UCSD-AML1 (cell line): Measurements from ENCODE around the gene SH2D3A.

Experiments
- DNase-seq: peaks from one replicate; lab custom pipeline; 2025; ENCODE audit not compliant: unreplicated experiment; lab: John Stamatoyannopoulos, UW

Gene SH2D3A

DNA sequence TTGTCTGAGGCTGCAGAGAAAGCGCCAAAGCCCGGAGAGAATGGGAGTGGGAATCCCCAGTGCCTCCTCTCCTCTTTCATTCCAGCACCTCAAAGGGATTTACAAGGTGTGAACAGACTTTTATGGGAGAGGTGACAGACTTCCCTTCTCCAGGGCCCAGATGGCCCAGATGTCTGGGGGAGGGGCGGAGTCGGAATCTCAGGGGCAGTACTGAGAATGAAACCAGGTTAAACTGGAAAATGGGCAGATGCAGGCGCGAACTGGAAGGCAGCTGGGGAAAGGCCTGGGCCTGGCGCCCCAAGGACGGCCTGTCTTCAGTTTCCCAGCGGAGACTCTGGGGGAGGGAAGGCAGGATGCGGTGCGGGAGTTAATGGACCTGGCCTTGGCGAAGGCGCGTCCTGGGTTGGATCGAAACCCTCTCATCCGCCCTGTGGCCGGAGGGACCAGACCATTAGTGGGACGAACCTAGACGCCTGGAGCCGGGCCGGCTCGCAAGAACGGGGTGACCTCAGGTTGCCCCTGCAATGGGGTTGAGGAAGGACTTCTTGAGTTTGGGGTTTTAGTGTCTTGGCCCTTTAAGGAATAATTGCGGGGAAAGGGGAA, 28.3 kb downstream of the SH2D3A start:
- DNase-seq, result no peak

DNA sequence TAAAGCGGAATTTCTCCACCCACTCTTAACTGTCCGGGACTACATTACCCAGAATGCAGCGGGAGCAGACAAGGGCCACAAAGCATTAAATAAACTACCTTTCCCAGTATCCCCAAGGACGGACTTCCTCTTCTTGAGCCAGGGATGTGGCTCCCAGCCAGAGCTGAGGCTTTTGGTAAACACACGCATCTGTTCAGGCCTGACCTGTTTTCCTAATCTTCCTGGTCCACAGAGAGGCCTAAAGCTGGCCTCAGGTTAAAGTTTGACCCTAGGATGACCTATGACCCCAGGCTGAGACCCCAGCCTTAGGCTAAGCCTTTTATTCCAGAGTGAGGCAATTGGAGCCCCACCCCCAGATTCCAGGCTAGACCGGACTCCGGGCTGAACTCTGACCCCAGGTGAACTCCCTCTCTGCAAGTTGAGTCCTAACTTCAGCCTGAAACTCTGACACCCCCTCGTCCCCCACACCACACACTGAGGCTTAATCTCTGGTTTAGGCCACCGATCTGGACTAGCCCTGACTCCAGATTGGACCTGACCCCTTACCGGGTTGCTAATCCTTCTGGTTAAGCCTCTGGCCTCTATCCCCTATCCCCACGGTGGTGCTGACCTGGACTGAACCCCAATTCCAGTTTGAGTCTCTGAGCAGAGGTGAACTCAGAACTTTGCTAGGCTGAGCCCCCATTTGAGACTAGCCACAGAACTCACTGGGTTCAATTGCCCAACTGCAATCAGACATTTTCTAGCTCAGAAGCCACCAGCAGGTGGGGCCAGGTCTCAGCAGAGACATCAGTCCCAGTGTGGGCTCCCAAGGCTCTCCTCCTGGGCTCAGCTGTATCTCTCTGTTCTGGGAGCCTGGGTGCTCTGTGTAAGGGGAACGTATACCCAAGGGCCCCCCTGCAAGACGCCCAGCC, 29.1 kb downstream of the SH2D3A start:
- DNase-seq, result peak; percentile 81

DNA sequence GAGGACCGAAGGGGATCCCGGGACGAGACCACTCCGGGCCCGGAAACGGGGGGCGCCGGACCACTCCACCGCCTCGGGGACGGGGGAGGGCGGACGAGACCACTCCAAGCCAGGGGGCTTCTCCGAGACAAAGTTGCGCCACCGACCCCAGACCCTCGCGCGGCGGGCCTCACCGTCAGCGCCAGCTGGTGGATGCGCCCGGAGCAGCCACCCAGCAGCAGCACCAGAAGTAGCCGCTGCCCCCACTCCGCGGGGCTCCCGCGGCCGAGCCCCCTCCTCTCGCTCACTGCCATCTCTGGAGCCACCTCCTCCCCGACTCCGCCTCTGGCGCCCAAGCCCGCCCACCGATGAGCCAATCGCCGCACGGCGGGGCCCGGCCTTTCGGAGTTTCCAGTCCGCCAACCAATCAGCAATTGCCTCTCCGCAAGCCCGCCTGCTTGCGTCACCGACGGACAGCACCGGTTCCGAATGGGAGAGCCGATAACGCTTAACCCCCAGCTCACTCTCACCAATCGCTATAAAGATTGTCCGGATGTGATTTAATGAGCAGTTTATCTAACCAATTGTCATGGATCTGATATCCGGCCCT, 29.9 kb downstream of the SH2D3A start, which contains the start of gene GPR108:
GPR108 (minus strand) TSS at position 297 of the 589 bp plus-strand sequence; CDS start at position 293, 4 bp downstream.
- DNase-seq, result peak; percentile 100

DNA sequence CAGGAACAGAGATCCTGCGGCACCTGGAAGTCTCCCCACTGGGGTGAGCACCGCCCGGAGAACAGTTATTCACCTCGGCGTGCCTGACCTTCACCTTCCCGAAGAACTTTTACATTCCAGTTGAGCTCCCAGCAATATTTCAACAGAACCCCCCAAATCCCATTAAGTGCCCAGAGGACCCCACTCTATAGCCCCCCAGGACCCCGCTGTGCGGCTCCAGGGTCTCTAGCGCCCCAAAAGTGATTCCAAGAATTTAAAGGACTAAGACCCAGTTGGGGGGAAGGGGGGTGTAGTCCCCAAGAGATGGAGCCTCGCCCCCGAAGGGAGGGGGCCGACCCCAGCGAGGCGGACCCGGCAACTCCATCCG, 30.3 kb downstream of the SH2D3A start:
- no peak for DNase-seq

DNA sequence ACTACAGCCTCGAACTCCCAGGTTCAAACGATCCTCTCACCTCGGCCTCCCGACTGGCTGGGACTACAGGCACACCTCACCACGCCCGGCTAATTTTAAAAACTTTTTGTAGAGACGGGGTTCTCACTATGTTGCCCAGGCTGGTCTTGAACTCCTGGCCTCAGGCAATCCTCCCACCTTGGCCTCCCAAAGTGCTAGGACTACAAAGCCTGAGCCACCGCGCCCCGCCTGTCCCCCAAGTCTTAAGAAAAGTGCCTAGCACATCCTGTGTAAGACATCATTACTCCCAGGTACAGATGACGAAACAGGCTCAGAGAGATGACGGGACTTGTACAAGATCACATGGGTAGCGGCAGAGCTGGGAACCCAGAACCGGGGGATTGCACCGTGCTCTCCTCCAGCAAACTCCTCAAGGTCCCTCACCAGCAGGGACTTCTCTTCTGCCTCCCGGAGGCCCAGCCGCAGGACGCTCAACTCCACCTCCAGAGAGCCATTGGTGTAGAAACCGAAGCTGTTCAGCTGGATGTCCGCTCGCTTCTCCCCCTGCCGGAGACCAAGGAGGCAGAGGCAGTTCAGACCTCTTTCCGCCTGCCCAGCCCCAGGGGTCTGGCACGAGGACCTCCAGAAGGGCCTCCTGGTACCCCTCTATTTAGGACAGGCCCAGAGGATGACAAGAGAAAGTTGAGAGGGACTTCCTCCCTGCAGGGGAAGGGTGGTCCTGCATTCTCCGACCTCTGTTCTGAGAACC, 30.9 kb downstream of the SH2D3A start:
- DNase-seq, result peak; percentile 84

DNA sequence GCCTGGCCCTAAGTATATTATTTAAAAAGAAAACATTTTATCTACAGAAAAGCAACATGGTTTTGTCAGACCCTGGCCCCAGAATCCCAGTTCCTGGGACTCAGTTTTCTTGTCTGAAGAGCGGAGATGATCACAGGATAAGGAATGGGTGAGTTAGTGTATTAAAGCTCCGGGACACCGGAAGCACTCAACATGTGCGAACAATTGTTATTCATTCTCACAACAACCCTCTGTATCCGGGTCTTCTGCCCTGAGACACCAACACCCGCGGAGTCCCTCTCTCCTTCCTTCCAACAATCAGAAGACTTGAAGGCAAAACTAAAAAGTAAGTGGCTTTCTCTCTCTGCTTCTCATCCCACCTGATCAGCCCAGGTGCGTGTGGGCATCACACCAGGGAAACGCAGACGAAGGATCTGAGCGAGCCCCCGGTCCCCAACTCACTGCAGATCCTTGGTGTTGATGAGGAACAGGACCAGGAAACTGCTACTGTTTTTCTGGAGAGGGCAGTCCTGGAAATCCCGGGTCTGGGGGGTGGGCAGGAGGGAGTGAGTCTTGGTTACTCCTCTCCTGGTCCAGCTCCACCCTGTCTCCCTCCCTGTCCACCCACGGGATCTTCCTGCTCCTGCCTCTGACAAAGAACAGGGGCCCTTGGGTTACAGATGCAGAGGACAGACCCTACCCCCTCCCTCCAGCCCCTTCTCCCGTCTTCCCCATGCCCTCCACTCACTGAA, 31.9 kb downstream of the SH2D3A start:
- no peak for DNase-seq

DNA sequence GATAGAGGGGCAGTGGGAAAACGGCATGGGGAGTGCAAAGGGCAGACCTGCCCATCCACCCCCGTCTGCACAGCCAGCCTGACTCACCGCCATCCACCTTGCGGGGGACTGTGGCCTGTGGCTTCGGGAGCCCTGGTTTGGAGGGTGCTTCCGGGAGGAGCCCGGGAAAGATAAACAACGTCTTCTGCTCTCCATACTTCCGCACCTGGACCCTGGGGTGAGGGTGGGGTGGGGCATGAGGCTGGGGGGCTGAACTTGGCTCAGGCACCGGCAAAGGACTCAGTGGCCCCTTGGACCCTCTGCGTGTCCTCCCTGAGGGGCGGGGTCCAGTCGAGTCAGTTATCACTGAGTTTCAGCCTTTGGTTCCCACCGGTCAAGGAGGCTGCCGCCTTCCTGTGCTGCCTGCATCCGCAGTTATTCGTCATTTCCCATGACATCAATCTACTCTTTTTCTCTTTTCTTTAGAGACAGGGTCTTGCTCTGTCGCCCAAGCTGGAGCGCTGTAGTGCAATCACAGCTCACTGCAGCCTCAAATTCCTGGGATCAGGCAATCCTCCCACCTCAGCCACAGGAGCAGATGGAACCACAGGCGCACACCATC, 33.0 kb downstream of the SH2D3A start:
- no peak for DNase-seq

DNA sequence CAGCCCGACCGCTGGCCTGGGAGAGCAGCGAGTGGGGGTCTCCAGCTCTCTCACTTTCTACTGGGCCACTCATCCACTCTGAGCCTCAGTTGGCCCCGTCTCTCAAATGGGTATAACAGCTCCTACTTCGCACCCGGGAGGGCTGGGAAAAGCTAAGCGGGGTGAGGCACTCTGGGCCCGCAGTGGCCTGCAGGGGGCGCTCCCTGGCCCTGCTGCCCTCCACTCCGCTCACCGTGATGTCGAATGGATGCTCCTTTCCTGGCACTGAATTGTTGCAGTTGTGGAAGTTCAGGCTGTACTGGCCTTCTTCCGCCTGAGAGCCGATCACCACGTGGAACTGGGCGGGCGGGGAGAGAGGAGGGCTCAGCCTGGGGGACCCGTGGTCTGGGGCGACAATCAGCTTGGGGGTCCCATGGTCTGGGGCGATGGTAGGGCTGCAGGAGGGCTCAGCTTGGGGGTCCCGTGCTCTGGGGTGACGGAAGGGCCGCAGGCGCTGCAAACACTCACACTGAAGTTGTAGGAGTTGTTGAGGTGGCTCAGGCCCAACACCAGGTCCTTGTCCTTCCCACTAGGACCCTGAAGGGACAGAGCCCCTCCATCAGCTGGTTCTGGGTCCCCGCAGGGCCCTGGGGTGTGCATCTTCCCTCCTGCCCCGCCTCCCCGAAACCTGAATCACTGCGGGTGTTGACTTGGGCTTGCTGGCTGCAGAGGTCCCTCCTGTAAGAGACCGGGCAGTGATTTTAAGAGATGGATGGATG, 33.7 kb downstream of the SH2D3A start:
- no peak for DNase-seq

DNA sequence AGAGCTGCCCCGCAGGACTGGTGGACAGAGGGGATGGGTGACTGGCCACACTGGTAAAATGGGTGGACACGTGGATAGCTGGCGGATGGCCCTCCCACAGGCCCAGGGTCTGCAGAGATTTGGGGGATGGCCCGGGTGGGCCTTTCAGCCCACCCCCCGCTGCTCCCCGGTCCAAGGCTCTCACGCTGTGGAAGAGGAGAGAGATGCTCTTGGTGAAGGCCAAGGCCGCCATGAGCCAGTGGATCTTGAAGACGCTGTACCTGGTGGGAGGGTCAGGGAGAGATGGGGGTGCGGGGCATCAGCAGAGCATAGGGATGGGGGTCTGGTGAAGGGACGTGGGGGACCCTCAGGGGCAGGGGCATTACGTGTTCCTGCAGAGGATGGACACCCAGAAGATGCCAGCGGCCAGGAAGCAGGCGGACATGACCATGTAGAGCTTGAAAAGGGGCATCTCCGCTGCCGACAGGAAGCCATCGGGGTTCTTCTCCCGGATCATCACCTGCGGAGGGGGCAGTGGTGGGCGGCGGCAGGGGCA, 34.4 kb downstream of the SH2D3A start:
- no peak for DNase-seq

DNA sequence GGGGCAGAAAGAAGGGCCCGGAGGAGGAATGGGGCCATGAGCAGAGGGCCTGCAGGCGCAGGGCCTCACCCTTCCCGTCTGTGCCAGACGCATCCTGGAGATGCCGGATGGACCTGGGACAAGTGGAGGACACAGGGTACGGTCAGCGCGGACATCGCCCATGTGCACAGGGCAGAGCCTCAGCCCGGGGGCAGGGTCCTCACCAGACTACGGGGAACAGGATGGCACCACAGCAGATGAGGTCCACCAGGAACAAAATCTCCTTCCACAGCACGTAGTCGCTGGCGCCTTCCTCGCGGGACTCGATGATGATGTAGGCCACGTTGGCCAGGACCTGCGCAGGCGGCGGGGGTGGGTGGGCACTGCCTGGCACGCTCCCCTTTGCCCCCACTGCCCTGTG, 35.4 kb downstream of the SH2D3A start:
- DNase-seq, result no peak

DNA sequence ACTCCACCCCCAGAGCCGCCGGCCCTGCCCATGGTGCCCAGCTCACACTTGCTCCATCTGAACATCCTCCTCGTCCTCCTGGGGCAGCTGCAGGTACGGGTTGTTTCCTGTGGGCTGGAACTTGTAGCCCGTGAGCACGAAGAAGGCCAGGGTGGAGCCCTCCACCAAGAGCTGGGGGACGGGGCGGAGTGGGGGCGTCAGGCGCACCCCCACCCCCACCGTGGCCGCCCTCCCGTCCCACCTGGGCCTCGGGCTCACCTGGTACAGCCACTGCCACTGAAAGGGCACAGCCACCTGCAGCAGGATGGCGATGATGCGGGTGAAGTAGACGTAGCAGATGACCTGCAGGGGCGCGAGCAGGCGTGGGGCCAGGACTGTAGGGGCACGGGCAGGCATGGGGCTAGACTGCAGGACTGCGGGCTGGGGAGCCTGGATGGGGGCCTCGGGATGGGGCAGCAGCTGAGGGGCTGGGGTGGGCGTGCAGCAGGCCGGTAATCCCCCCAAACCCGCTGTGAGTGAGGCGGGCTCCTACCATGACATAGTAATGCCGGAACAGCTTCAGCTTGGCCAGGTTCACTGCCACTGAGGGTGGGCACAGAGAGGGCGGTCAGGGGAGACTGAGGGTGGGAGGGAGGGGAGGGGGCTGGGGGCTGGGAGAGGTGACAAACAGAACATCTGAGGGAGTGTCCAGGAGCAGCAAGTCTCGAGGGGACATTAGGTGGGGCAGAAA, 36.1 kb downstream of the SH2D3A start:
- no peak for DNase-seq

DNA sequence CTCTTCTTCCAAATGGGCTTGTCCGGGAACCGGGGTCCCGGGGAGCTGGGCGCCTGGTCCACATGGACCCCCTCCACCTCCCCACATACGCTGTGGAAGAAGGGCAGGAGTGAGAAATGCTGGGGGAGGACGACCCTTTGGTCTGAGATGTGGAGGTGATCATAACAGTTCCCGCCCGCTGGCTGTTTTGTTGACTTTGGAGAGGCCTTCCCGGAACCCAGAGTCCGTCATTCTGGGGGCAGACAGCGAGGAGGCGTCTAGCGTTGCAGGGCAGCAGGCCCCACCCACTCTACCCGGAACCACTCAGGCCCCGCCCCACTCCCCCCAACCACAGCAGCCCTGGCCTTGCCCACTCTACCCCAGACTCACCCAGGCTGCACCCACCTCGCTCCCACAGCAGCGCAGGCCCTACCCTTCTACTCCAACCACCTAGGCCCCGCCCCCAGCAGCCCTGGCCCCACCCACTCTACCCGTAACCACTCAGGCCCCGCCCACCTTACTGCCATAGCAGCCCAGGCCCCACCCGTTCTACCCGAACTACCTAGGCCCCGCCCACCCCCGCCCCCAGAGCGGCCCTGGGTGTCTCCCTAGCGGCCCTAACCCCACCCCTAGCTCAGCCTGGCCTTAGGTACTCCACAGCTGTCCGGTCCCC, 37.0 kb downstream of the SH2D3A start:
- no peak for DNase-seq

DNA sequence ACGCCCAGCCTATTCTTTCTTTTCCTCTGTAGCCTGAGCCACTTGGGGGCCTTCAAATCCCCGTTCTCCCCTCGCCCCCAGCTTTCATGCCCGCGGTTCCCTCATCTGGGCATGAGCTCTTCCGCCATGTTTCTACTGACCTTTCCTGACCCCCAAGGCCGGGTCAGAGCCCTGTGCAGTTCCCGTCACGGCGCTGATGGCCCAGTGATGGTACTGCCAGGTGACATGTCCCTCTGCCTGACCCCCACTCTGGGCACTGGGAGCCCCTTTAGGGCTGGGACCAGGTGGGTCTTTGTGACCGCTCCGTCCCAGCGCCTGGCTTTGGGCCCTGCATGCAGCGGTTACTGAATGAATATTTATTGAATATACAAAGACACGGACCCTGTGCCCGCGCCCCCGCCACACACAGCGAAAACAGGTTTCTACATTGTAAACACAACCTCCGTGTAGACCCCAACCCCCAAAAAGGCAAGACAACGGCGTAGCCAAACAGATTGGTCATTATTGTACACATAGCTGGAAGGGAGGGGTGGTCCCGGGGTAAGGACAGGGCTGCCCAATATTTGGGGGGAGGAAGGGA, 37.6 kb downstream of the SH2D3A start:
- no peak for DNase-seq

DNA sequence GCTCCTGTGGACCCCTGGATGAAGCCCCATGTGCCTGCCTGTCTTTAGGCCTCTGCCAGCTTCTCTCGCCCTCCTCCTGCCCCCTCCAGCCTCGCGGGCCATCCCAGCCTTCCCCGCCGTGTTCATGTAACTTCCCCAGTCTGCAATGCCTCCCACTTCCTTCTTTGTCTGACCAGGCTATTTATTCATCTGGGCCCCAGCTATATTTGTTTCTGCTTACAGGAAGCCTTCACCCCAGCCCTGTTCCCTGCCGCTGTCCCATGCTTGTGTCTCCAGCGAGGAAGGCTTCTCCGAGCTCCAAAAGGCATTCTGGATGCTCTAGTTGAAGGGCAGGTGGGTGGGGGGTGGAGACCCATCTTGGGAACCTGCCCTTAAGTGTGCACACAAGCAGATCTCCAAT, 38.9 kb downstream of the SH2D3A start:
- peak; percentile 73 for DNase-seq

DNA sequence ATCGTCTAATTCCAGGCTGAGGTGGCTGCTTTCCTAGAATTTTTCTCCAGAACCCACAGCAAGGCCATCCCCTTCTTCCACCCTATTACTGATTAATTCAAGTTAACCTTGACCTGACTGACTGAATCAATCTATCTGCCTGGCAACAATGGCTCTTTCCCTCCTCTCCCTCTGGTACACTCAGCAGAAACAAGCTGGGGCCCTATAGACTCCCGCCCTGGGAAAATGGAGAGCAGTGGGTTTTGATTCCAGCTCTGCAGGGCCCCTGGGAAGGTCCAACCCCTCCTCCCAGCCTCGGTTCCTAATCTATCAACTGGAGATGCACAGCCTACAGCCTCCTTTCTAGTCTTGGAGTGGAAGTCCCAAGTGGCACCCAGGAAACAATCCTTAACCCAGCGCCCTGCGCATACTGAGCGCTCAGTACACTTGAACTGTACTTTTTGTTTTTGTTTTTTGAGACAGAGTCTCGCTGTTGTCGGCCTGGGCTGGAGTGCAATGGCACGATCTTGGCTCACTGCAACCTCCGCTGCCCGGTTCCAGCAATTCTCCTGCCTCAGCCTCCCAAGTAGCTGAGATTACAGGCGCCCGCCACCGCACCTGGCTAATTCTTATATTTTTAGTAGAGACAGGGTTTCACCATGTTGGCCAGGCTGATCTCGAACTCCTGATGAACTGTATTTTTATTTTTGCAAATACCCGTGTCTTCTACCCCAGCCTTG, 41.6 kb downstream of the SH2D3A start:
- no peak for DNase-seq

DNA sequence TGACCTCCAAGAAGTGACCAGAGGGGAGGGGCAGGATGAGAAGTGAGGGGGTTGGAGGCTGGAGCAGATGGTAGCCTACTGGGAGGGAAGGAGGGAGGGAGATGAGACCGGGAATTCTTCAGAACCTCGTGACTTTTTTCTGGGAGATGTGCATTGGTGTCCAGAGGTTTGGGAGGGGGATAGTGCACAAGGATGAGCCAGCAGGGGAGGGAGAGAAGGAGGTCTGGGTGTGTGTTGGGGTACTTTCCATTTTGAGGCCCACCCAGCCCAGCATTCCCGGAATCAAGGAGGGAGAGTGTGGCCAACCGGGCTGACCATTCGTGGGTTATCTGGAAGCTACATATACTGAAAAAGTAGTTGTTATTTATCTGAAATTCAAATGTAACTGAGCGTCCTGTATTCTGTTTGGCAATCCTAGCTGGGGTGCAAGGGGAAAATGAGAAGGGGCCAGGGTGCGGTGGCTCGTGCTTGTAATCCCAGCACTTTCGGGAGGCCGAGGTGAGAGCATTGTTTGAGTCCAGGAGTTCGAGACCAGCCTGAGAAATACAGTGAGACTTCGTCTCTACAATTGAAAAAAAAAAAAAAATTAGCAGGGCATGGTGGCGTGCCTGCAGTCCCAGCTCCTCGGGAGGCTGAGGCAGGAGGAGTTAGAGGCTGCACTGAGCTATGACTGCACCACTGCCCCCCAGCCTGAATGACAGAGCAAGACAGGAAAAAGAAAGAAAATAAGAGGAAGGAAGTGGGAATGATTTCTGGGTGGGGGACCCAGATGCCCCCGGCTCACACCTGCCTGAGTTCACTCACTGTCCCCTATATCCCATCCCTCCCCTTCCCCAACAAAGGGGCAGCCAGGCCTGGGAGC, 42.4 kb downstream of the SH2D3A start:
- no peak for DNase-seq
